GM19452 (cell line): Measurements from ENCODE around the gene ZC3H8.
"Not testable (repeated sequence)": the region's sequence is repeated elsewhere in the genome, so short reads cannot be mapped to it uniquely, and the experiment has no call there.

Source experiments
- ATAC-seq: cut with Tn5 transposase; IDR thresholded peaks from one replicate; pipeline ENCODE4 v1.9.1; 2021; ENCODE audit not compliant: unreplicated experiment

Gene ZC3H8

DNA sequence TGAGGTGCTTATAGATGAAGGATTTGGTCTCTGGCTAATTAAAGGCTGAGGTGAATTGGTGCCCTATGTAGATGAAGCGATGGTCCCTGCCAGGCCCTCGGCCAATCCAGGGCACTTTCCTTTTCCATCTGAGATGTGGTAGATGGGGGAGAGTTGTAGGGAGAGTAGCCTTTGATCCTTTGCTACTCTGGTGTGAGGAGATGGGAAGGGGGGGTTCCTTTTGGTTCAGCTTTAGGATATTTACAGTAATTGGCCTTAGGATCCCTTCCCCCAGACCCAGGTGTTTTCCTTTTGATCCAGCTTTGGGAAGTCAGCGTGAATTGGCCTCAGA is 5.4 kb upstream of the ZC3H8 start:
- no peak for ATAC-seq

DNA sequence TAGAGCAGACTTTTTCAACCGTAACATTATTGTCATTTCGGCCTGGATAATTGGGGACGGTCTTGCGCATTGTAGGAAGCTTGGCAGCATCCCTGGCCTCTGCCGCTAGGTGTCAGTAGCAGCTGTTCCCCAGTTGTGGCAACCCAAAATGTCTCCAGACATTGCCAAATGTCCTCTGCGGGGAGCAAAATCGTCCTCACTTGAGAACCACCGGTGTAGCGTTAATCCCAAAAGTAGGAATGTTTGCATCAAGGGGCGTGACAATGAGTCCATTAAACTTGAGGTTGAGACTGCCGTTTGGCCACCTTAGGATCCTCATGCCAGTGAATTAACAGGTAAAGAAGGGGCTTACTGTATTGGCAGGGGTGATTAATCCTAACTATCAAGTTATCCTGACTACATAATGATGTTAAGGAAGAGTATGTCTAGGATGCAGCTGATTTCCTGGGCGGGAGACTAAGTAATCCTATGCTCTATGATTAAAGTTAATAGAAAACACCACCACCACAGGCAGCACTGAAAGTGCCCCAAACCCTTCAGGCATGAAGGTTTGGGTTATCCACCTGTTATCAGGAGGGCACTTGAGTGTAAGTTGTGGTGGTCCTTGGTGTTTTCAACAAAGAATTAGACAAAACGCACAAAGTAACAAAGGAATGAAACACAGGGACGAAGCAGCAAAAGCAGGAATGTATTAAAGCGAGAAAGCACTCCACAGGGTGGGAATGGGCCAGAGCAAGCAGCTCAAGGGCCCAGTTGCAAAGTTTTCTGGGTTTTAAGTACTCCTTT is 4.9 kb upstream of the ZC3H8 start:
- ATAC-seq = no peak

DNA sequence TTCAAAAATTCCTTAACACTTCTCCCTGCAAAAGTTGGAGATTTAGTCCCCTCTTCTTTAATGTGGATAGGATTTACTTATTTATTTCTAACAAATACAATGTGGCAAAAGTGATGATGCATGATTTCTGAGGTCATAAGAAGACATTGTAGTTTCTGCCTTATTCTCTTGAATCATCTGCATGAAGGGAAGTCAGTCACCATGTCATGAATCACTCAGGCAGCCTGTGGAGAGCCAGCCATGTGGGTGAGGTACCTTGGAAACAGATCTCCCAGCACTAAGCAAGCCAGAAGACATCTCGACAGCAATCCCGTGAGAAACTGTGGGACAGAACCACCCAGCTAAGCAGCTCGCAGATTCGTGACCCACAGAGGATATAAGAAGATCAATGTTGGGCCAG is 2.7 kb upstream of the ZC3H8 start:
- ATAC-seq = no peak

DNA sequence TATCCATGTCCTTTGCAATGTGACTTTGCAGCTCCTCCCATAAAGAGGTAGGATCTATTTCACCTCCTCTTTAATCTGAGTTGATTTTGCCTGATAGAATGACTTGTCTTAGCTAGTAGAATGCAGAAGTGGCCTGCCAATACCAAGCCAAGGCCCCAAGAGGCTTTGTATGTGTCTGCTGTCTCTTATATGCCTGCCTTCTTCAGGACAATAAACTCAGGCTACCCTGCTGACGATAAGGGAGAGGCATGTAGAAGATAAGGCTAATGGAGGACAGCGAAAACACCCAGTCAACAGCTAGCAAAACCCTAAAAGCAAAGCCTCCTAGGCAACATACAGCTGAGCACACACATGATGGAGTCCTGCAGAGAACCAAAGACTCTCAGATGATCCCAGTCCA is 1.8 kb upstream of the ZC3H8 start:
- ATAC-seq = no peak

DNA sequence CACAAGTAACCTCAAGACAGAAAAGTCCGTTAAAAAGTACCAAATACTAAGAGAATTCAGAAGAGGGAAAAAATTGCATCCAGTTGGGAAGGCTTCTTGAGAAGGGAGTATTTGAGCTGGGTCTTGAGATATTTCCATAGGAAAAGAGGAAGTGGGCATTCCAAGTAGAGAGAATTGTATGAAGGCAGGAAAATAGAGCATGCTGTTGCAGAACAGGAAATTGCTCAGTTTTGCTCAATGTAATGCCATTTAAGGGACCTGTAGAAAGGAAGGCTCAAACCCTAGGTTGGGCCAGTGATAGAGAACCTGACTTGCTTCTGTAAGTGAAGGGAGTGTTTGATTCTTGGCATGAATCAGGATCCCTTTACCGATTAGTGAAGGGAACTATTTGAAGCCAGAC is 1.0 kb upstream of the ZC3H8 start:
- no peak for ATAC-seq

DNA sequence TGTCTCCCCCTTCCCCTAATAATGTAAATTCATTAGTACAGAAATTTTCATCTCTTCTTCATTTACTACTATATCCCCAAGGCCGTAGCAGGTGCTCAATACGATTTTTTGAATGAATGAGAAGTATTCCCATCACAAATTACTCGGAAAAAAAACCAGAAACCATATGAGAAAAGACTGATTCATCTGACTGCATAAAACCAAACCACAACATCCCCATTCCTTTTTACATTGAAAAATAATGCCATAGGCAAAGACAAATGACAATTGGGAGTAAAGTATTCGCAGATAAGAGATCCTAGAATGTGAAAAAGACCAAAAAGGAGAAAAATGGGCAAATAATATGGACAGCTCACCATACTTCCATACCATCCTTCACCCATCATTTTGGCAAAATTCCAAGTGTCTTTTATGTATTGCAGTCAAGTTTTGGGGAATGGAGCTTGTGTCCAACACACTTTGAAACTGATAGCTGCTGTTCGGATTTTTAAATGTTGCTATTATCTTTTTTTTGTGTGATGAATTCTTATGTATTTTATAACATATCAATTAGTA is 1.5 kb downstream of the ZC3H8 start:
- no peak for ATAC-seq

DNA sequence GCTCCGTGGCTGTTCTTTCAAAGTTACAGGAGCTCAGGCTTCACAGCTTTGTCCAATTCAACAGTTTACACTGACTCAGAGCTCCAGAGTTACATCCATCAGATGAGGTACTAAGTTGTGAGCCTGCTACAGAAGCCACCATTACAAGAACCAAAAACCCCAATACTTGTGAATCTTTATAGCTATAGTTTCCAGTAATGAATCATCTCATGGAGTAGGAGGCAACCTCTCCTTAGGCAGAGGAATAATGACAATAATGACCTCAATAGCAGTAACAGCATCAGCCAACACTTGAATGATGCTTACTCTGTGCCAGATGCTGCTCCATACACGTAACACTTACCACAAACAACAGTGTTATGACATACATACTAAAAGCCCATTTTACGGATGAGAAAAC is 3.6 kb downstream of the ZC3H8 start:
- ATAC-seq = no peak

DNA sequence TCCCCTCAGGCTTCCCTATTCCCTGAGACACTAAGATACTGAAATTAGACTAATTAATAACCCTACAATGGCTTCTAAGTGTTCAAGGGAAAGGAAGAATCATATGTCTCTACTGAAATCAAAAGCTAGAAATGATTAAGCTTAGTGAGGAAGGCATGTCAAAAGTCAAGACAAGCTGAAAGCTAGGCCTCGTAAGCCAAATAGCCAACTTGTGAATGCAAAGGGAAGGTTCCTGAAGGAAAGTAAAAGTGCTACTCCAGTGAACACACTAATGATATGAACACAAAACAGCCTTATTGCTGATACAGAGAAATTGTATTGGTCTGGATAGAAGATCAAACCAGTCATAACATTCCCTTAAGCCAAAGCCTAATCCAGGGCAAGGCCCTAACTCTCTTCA is 10.0 kb downstream of the ZC3H8 start:
- ATAC-seq = no peak

DNA sequence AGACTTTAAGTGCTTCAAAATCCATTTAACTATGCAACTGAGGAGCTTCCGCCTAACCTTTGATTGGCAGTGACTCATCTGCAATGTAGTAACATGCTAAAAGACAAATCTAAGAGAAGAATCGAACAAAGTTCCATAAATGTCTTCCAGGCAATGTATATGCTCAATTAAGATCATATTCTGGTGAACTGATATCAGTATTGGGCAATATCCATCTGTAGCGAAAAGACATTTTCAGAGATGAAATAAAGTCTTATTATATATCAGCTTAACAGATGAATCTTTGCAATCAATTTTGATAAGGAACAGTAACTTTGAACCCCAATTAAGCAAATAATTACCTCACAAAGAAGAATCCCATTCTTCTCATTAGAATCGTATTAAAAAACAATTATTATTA is 11.6 kb downstream of the ZC3H8 start:
- no peak for ATAC-seq

DNA sequence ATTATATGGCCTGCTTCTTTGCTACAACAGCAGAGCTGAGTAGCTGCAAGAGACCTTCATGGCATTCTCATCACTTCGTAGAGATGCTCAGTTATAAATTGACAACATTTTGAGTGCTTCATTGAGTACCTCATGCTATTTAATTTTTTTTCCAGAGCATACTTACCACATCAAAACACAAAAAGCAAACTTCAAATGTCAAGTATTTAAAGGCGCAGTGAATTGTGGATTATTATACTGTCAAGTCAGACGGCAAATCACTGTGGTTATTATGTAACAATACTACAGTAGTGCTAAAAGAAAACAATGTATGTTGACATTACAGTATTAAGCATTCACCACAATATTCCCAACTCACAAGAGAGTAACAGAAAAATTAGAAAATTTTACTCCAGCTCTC is 12.5 kb downstream of the ZC3H8 start:
- ATAC-seq = no peak

DNA sequence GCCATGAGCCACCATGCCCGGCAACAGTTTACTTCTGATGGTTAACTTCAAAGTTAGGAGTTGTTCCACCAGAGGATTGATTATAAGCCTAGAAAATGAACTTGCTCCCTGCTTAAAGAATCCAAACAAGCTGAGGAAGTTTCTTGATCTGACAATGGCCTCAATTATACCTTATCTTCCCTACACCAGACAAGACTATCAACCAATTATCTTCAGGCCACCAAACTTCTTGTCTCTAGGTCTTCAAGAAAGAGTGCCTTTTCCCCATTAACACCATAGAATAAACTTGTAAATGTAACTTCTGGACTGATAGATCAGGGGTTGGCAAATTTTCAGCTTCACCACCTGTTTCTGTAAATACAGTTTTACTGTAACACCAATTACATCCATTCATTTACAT is 15.0 kb downstream of the ZC3H8 start:
- ATAC-seq = no peak

DNA sequence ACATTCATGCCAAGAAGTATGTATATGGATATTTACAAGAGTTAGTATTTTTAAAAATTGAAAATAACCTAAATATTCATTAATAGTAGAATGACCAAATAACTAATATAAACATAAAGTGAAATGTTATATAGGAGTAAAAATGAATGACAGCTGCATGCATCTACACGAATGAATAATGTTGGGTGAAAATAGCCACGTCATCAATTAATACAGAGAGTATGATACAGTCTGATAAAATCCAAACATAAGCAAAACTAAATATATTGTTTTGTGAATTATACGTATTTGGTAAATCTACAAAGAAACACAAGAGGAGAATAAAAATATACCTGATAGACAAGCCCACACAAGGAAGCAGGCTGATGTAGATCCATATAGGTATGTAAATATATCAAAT is 24.5 kb downstream of the ZC3H8 start:
- ATAC-seq = no peak

DNA sequence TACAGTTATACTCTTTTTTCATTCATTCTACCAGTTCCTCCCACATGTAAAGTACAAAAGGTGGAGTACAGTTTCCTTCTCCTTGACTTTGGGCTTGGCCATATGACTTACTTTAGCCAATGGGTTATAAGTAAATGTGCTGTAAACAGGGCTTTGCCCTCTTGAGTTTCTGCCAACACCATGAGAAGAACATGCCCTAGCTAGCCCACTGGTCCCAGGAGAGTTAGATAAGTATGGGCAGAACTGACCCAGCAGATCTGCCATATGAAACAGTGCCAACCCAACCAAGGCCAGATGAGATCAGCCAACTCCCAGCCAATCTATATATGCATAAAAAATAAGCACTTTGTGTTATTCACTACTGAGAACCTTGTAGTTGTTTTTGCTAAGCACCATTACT is 25.5 kb downstream of the ZC3H8 start:
- ATAC-seq = no peak

DNA sequence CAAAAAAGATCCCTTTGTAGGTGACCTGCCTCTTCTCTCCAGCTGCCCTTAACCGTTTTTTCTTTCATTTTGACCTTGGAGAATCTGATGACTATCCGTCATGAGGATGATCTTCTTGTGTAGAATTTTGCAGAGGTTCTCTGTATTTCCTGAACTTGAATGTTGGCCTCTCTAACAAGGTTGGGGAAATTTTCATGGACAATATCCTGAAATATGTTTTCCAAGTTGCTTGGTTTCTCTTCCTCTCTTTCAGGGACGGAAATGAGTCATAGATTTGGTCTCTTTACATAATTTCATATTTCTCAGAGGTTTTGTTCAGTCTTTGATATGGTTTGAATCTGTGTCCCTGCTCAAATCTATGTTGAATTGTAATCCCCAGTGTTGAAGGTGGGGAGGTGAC is 34.0 kb downstream of the ZC3H8 start:
- no peak for ATAC-seq

DNA sequence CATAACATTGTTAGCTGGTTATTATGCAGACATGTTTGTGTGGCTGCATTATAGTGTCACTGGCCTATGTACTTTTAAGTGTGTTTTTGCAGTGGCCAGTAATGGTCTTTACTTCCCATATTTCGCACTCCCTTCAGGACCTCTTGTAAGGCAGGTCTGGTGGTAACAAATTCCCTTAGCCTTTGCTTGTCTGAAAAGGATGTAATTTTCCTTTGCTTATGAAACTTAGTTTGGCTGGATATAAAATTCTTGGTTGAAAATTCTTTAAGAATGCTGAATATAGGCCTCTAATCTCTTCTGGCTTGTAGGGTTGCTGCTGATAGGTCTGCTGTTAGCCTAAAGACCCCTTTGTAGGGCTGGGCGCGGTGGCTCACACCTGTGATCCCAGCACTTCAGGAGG is 34.7 kb downstream of the ZC3H8 start:
- ATAC-seq = no peak

DNA sequence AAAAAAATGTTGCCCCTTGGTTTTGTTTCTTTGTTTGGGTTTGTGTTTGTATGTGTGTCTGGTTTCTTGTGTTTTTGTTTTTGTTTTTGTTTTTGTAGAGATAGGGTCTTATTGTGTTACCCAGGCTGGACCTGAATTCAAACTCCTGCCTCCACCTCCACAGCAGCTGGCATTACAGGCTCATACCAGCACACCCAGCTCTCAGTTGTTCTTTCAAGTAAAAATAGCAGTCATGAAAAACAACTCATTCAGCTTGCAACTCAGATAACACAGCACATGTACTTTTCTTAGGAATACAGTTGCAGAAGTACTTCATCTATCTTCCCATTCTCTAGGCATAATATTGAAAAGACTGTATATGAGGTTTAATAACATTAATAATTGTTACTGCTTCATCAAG is 37.0 kb downstream of the ZC3H8 start:
- ATAC-seq = no peak

DNA sequence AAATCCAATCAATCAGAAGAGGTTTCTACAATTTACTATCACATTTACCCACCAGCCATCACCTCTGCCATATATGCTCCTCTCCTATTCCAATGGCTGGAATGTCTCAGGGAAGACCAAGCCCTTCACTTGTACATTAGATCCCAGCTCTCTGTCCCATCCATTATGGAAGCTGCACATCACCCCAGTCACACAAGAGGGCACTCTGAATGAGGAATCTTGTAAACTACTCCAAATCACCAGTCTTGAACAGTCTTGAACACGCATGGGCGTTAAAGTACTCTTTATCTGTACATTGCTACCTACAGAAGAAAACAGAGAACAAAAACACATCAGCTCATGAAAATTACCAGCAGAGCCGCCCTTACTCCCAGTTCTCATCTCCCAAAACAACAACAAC is 38.7 kb downstream of the ZC3H8 start:
- no peak for ATAC-seq

DNA sequence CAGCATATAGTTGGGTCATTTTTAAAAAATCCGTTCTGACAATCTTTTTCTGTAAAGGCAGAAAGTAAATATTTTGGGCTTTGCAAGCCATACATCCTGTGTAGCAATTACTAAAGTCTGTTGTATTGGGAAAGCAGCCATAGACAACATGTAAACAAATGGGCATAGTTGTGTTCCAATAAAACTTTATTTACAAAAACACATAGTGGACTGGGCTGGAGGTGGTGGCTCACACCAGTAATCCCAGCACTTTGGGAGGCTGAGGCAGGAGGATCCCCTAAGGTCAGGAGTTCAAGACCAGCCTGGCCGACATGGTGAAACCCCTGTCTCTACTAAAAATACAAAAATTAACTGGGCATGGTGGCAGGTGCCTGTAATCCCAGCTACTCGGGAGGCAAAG is 46.9 kb downstream of the ZC3H8 start:
- not testable (repeated sequence) for ATAC-seq

DNA sequence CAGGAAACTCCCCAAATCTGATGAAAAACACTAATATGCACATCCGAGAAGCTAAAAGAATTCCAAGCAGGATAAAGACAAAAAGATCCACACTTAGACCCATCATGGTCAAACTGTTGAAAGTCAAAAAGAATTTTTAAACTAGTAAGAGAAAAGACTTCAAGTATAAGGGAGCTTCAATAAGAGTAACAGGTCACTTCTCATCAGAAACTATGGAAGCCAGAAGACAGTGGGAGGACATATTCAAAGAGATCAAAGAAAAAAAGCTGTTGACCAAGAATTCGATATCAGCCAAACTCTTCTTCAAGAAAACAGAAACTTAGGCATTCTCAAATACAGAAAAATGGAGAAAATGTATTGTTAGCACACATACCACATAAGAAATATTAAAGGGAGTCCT is 50.4 kb downstream of the ZC3H8 start:
- no peak for ATAC-seq

DNA sequence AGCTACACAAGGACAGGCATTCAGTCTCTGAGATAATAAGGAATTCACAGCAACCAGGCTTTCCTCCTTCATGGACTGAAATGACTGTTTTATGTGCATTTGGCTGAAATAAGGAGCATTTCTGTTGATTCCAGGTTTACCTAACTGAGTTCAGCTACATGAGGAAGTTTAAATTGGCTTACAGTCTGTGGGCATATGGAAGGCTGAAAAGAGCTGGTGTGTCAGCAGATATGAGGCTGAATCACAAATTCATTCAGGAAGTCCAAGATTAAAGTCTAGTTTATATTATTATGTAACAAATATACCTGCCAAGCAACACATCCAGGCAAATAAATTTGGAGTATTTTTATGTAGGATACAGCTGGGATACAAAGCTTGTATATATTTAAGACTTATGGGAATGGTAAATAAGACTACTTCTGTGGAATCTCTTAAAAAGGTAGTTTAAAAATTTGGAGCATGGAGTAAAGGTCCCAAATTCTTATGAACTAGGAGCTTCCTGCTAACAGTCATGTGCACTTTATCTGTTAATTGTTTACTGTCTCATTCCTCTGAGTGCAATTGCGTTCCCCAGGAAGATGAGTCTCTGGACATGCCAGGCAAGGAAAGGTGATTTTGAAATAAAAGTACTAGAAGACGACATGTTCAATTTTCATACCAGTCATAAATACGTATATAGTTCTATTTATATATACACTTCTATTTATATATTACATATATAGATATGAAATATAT is 53.0 kb downstream of the ZC3H8 start:
- no peak for ATAC-seq

DNA sequence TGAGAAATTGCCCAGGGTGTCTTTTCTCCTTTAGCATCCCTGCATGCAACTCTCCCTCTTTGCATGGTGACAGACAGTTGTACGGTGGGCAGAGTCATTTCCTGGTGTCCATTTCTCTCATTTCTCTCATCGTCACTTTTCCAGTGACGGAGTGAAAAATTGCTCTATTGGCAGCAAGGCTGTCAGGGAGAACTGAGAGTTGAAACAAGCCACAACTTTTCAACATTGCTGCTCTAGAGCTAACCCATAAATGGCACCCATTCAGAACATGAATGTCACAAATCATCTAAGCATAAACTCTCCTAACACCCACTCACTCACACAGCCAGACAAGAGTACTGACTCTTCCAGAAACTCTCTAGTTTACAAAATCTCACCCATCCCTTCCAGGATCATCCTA is 55.7 kb downstream of the ZC3H8 start:
- ATAC-seq = no peak

DNA sequence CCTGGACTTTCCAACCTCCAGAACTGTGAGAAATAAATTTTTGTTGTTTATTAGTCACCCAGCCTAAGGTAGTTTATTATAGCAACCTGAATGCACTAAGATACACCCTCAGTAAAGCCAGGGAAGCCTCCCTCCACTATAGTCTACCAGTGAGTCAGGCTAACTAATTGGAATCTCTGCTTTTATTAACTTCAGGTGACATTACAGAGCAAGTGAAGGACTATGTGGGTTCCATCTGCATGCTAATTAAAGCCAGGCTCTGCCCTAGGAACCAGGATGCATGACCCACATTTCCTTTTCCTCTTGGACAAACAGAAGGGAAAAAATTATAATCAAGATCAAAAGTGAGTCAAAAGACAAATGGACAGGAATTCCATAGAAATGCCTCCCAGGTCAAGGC is 56.1 kb downstream of the ZC3H8 start:
- ATAC-seq = no peak

DNA sequence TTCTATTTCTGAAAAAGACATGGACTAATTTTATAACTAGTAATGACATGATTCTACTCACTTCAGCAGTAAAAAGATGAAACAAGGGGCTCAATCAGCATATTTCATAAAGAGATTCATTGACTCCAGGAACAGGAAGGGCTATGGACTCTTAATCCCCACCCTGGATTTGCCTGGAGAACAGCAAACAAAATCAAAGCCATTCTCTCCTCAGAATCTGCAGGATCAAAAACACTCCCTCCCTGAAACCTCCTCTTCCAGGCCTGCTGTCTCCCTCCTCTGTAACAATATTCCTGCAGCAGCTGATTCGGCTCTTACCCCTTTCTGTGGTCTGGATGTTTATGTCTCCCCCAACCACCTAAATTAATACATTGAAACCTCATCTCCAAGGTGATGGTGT is 57.0 kb downstream of the ZC3H8 start:
- no peak for ATAC-seq
